Measurements from ENCODE around the gene ST6GALNAC1.

The ST6GALNAC1 gene

DNA sequence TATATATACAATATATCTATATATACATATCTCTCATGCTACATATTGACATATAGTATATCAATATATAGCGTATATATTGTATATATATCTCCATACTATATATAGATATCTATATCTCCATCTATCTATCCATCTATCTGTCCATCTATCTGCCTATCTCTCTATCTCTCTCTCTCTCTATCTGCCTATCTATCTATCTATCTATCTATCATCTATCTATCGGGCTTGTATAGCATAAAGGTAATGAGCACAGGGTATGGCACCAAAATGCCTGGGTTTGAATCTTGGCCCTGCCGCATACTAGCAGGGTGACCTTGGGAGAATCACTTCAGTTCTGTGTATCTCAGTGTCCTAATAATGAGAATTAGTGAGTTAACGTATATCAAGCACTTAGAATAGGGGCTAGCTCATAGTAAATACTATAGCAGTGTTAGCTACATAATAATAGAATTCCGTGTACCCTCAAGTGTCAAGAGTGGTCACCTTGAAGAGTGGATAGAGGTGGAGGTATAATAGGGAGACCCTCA lies 1.5 kb downstream of the ST6GALNAC1 start:
- TF ChIP-seq GATA3 (IDR thresholded peaks at IDR 0.05; ENCODE audit: low read depth, low read length) (no peak), GATA2 (IDR thresholded peaks at IDR 0.05; ENCODE audit: low read depth, low read length) (no peak)

DNA sequence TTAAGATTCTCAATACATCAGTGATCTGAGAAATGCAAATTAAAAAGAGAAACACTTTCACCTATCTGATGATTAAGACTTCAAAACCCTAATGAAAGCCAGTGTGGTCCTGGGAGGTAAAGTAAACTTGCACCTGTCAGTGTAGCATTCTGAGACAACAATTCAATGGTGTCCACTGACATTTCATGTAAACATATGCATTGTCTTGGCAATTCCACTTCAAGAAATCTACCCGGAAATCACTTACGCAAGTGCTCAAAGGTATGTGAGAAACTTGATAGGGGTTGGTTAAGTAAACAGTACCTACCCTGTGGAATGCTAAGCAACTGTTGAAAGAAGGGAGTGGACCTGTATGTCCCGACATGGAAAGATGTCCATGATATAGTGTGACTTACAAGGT lies 2.1 kb downstream of the ST6GALNAC1 start:
- TF ChIP-seq GATA3 (IDR thresholded peaks at IDR 0.05; ENCODE audit: low read depth, low read length) (no peak), GATA2 (IDR thresholded peaks at IDR 0.05; ENCODE audit: low read depth, low read length) (no peak)

- peak; percentile 47; the same call in 1 of the 2 replicates for TF ChIP-seq GATA2 (IDR thresholded peaks at IDR 0.05; ENCODE audit: low read depth, low read length)
- TF ChIP-seq GATA3 (IDR thresholded peaks at IDR 0.05; ENCODE audit: low read depth, low read length), result no peak
These were observed 2.8 kb downstream of the ST6GALNAC1 start for GRCh38 chr17:76640550-76641380.

- TF ChIP-seq GATA2 (IDR thresholded peaks at IDR 0.05; ENCODE audit: low read depth, low read length) (no peak), GATA3 (IDR thresholded peaks at IDR 0.05; ENCODE audit: low read depth, low read length) (no peak)
These were observed 5.3 kb downstream of the ST6GALNAC1 start for GRCh38 chr17:76638263-76638662.

GRCh38 chr17:76635659-76636360 lies 7.7 kb downstream of the ST6GALNAC1 start:
- TF ChIP-seq GATA3 (IDR thresholded peaks at IDR 0.05; ENCODE audit: low read depth, low read length), result no peak
- peak; percentile 63; the same call in 1 of the 2 replicates for TF ChIP-seq GATA2 (IDR thresholded peaks at IDR 0.05; ENCODE audit: low read depth, low read length)

- no peak for TF ChIP-seq GATA2 (IDR thresholded peaks at IDR 0.05; ENCODE audit: low read depth, low read length)
These were observed 8.5 kb downstream of the ST6GALNAC1 start for GRCh38 chr17:76635039-76635438.

DNA sequence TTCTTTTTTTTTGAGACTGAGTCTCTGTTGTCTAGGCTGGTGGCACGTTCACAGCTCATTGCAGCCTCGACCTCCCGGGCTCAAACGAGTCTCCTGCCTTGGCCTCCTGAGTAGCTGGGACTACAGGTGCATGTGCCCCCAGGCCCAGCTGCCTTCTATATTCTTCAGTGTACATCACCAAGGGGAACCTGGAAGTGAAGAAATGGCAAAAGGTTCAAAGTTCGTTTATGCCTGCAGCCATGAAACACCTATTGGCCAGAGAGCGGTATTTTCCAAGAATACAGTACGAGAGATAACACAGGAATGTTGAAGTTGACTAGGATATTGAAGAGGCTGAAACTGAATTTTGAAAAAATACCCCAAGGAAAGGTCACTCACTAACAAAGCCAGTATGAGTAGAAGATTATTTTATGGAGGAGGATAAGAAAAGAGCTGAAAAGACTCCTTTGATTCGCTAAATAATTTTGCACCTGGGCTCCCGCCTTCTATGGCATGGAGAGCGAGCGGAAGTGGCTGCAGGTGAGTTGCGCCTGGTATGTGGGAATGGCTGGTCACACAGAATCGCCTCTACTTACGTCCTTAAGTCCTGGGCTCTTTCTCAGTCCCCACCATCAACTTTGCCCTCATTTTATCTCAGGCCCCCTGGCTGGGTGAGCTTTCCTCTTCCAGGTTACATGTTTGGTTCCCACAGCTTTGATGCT lies 9.8 kb downstream of the ST6GALNAC1 start:
- TF ChIP-seq GATA3 (IDR thresholded peaks at IDR 0.05; ENCODE audit: low read depth, low read length), result no peak
- no peak for TF ChIP-seq GATA2 (IDR thresholded peaks at IDR 0.05; ENCODE audit: low read depth, low read length)

DNA sequence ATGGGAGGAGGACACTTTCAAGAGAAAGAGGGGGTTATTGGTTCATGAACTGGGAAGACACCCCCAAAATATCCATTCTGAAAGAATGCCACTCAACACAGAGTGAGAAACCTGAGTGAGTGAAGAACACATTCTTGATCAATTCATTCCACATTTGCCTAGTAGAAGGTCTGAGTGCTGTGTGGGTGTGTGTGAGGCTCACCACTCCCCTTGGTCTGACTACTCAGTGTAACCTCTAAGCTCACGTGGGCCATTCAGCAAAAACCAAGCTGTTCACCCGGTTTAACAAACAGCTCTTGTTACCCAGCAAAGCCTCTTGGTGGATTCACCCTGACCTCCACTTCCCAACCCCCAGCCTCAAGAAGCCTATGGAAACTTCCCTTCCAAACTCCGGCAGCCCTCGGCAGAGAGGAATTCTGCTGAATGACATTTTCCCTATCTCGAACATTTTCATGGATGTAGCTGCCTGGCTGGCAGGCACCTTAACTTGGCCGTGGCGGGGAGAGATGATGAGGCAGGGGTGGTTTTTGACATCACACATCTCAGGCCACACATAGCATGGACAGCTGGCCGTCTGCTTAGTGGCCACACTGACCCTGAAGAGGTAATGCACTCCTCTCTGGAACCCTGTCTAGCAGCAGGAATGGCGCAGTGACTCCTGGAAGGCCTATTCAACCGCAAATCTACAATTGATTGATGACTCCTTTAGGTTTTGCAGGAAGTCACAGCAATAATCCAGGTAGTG lies 11.6 kb downstream of the ST6GALNAC1 start:
- TF ChIP-seq GATA3 (IDR thresholded peaks at IDR 0.05; ENCODE audit: low read depth, low read length), result no peak
- TF ChIP-seq GATA2 (IDR thresholded peaks at IDR 0.05; ENCODE audit: low read depth, low read length), result no peak

GRCh38 chr17:76630151-76630550 lies 13.4 kb downstream of the ST6GALNAC1 start:
- TF ChIP-seq GATA3 (IDR thresholded peaks at IDR 0.05; ENCODE audit: low read depth, low read length), result no peak
- no peak for TF ChIP-seq GATA2 (IDR thresholded peaks at IDR 0.05; ENCODE audit: low read depth, low read length)

DNA sequence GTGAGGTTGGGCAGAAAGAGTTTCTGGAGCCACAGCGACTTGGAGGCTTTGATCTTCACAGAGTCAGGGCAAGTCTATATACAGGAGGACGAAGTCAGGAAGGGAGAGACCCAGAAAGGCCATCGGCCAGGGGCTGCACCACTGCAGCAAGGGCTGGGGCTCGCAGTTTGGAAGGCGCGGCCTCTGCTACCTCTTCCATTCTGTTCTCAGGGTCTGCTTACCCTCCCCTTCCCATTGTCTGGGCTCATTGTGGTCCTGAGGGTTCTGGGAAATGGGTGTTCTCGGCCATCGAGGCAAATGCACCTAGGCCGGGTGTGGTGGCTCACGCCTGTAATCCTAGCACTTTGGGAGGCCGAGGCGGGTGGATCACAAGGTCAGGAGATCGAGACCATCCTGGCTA lies 16.0 kb downstream of the ST6GALNAC1 start:
- TF ChIP-seq GATA3 (IDR thresholded peaks at IDR 0.05; ENCODE audit: low read depth, low read length) (no peak), GATA2 (IDR thresholded peaks at IDR 0.05; ENCODE audit: low read depth, low read length) (no peak)

- no peak for TF ChIP-seq GATA2 (IDR thresholded peaks at IDR 0.05; ENCODE audit: low read depth, low read length)
- TF ChIP-seq GATA3 (IDR thresholded peaks at IDR 0.05; ENCODE audit: low read depth, low read length), result no peak
These were observed 17.1 kb downstream of the ST6GALNAC1 start for GRCh38 chr17:76626442-76626841.

- no peak for TF ChIP-seq GATA3 (IDR thresholded peaks at IDR 0.05; ENCODE audit: low read depth, low read length)
- no peak for TF ChIP-seq GATA2 (IDR thresholded peaks at IDR 0.05; ENCODE audit: low read depth, low read length)
These were observed 18.1 kb downstream of the ST6GALNAC1 start for GRCh38 chr17:76625496-76625895.

GRCh38 chr17:76623271-76624146 lies 20.0 kb downstream of the ST6GALNAC1 start:
- TF ChIP-seq GATA2 (IDR thresholded peaks at IDR 0.05; ENCODE audit: low read depth, low read length) (no peak), GATA3 (IDR thresholded peaks at IDR 0.05; ENCODE audit: low read depth, low read length) (no peak)
